GM18519 (cell line): ENCODE measurements around the gene CCDC24.

ENCODE experiments used
- ATAC-seq: cut with Tn5 transposase; IDR thresholded peaks from one replicate; pipeline ENCODE4 v1.9.1; 2021; ENCODE audit warnings: mild to moderate bottlenecking, moderate library complexity; ENCODE audit not compliant: unreplicated experiment, low FRiP score

The CCDC24 gene

DNA sequence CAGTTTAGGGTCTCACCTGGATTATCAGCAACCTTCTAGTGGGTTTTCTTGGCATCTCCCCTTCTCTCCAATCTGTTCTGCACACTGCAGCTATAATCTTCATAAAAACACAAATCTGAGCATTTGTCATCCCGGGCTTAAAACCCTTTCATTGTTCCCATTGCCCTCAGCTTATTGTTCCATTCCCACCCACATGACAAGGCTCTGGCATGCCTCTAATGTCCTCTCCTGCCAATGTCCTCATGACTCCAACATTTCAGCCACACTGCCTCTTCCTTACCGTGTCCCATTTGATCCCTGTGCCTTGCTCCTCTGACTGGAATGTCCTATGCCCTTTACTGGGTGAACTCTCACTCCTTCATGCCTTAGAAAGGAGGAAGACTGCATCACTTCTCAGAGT, 29.1 kb upstream of the CCDC24 start:
- ATAC-seq, result no peak

GRCh38 chr1:43963006-43963405, 28.4 kb upstream of the CCDC24 start:
- no peak for ATAC-seq

DNA sequence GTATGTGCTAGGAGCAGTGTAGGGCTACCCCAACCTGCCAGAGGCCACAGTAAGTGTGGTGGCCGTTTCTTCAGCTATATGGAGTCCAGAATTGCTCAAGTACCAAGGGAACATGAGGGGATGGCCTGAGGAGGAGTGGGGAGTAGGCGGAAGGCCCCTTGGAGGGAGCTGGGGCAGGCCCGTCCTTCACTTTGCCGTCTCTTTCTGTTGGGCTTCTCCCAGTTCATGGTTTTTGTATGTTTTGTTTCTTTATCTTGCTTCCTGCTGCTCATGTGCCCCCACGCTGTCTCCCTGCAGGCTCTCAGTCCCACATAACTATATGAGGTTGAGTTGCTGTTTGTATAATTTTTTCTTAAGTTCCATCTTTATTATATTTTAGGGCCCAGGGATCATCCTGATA, 27.5 kb upstream of the CCDC24 start:
- ATAC-seq, result no peak

- ATAC-seq, result no peak
These were observed 26.1 kb upstream of the CCDC24 start for GRCh38 chr1:43965316-43965715.

GRCh38 chr1:43968348-43968948, 23.0 kb upstream of the CCDC24 start:
- ATAC-seq, result no peak

DNA sequence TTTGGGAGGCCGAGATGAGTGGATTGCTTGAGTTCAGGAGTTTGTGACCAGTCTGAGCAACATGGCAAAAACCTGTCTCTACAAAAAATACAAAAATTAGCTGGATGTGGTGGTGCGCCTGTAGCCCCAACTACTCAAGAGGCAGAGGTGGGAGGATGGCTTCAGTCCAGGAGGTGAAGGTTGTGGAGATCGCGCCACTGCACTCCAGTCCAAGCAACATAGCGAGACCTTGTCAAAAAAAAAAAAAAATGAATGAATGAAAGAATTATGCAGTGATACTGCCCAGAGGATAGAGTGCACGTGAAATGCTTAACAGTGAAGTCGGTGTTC, 22.0 kb upstream of the CCDC24 start:
- no peak for ATAC-seq

DNA sequence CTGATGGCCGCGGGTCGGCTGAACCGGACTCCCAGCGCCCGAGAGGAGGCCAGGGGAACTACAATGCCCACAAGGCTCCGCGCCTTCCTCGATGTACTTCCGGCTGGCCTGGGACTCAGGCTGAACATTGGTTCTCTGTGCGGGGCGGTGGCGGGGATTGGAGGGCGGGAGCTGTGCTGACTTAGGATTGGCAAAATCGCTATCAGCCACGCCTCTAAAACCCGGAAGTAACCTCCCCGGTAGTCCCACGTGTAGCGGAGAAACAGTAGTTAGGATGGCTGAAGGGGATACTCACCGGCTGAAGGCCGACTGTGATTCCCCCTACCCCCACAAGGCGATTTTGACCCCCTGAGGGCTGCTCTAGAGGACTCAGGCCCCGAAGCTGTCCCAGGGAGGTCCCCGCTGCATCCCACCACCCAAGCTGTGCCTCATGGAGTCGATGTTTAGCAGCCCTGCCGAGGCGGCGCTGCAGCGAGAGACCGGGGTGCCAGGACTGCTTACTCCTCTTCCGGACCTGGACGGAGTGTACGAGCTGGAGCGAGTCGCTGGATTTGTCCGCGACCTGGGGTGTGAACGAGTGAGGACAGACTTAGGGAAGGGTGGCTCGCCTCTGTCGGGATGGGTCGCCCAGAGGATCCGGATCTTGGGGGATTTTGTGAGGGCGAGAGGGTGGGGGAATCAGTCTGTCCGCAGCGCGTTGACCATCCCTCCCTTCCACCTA, 21.5 kb upstream of the CCDC24 start, which contains the start of gene DPH2:
DPH2 (plus strand) TSS at position 265 of the 721 bp plus-strand sequence; CDS start at position 431, 166 bp downstream.
- peak; percentile 57 for ATAC-seq

DNA sequence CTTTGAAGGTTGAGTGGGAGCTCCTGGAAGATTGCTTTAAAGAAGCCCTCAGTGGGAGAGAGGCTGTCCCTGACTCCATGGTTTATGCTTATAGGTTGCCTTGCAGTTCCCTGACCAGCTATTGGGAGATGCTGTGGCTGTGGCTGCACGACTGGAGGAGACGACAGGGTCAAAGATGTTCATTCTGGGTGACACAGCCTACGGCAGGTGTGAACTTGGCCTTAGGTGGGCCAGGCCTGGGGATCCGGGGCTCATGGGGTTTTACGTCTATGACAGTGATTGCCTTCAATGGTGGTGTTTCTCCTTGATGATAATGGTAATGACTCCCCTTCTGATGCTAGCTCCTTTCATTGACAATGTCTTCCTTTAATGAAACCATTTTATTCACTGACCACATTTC, 20.9 kb upstream of the CCDC24 start:
- ATAC-seq, result no peak

DNA sequence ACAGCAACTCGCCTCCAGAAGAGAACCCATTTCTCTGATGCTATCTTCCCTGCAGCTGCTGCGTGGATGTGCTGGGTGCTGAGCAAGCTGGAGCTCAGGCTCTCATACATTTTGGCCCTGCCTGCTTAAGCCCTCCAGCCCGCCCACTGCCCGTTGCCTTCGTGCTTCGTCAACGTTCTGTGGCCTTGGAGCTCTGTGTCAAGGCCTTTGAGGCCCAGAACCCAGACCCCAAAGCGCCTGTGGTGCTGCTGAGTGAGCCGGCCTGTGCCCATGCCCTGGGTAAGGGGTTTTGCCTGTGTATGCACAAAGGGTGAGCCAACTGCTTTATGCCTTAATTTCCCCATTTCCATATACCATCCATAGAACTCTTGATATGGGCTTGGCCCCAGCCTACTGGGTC, 20.5 kb upstream of the CCDC24 start:
- ATAC-seq, result no peak

DNA sequence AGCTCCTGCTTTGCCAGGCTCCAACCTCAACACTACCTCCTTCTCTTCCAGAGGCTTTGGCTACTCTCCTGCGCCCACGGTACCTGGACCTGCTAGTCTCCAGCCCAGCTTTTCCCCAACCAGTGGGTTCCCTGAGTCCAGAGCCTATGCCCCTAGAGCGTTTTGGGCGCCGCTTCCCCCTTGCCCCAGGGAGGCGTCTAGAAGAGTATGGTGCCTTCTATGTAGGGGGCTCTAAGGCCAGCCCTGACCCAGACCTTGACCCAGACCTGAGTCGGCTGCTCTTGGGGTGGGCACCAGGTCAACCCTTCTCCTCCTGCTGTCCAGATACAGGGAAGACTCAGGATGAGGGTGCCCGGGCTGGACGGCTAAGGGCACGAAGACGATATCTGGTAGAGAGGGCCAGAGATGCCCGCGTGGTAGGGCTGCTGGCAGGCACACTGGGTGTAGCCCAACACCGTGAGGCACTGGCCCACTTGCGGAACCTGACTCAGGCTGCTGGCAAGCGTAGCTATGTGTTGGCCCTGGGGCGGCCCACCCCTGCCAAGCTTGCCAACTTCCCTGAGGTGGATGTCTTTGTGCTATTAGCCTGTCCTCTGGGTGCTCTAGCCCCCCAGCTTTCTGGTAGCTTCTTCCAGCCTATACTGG, 19.9 kb upstream of the CCDC24 start:
- ATAC-seq, result no peak

GRCh38 chr1:43973981-43974442, 17.4 kb upstream of the CCDC24 start:
- ATAC-seq, result no peak

- ATAC-seq, result peak; percentile 39
These were observed 16.8 kb upstream of the CCDC24 start, which contains the start of gene ATP6V0B for GRCh38 chr1:43974443-43975248. TSS of gene ATP6V0B (plus strand) at chr1:43974960. CDS start at chr1:43975041, 81 bp downstream.

- ATAC-seq, result no peak
These were observed 16.0 kb upstream of the CCDC24 start for GRCh38 chr1:43975249-43975961.

GRCh38 chr1:43976045-43976444, 15.4 kb upstream of the CCDC24 start:
- ATAC-seq, result no peak

- ATAC-seq, result no peak
These were observed 14.5 kb upstream of the CCDC24 start for GRCh38 chr1:43976890-43977289.

GRCh38 chr1:43977376-43978263, 13.8 kb upstream of the CCDC24 start:
- ATAC-seq, result no peak

DNA sequence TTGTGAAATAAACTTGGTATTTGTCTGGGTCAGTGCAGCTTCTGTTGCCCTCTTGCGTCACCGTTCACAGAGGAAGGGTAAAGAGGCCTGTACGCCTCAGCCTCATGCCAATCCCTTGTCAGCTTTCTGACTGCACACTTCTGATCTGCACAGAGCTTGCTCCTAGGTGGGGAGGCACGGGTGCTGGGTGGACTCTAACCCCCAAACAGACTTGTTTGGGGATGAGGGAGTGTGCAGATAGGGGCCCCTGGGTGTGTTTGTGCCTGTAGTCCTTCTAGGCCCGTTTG, 13.2 kb upstream of the CCDC24 start:
- ATAC-seq, result no peak

DNA sequence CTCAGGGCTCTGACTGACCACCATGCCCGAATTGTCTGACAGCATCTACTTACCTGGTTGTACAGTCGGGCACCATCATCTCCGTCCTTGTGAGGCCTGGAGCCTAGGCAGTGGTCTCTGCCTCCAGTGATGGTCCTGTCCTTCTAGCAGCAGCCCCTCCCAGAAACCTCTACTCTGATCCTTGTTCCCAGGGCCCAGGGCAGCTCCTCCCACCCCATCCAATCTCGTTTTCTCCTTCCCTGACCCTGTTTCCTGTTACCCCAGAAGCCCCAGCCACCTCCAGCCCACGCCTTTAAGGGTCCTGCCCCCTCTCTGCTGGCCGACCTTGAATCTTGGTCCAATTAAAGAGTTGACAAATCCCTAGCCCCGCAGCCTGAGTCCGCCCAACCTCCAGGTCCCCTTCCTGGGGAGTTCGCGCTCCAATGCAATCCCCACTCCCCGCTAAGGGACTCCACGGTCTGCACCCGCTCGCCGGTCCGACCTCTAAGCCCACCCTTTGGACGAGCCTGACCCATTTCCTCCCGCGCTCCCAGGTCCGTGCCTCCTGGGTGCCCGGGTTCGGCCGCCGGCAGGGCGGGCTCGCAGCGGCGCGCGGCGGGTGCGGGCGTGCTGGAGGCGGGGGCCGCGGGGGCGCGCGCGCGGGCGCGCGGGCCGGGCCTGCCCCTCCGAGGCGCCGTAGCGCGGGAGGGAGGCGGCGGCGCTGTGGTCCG, 12.7 kb upstream of the CCDC24 start, which contains the start of gene B4GALT2:
B4GALT2 (plus strand) TSS at position 660 of the 710 bp plus-strand sequence. CDS start 1,951 bp downstream, outside the sequence.
- no peak for ATAC-seq

- no peak for ATAC-seq
These were observed 12.2 kb upstream of the CCDC24 start for GRCh38 chr1:43979261-43979527.
